Anterior cingulate cortex (tissue), 58 donors: ENCODE results near the gene EVI2A.
"Not testable (repeated sequence)": the region's sequence is repeated elsewhere in the genome, so short reads cannot be mapped to it uniquely, and the experiment has no call there.

Source experiments
- DNase-seq, 58 donors: peaks; one replicate each; lab custom pipeline; 2025; lab: John Stamatoyannopoulos, UW

Gene EVI2A

DNA sequence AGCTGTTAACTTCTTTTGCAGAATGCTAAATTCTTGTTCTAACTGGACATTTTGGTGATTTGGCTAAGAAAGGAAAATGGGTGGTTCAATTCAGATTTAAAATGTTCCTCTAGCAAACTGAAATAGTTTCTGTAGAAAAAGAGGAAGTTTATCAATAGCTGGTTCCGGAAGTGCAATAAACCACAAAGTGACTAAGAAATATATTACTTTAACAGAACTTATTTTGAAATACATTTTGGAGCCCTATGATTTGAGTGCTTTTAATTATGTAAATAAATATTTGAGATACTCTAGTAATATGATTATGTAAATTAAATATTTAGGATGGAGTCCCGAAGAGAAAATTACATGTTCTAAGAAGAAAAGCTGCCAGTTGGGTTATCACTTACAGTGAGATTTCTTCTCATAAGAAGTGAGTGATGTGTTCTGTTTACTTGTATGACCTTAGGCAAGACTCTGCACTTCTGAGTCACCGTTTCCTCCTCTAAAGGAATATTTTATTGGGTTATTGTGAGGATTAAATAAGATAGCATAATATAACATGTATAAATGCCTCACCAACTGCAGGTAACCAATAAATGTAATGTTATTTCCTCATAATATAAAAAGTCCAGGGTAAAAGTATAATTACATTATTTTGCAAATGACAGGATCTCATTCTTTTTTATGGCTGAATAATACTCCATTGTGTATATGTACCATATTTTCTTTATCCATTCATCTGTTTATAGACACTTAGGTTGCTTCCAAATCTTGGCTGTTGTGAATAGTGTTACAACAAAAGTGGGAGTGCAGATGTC lies 7.2 kb downstream of the EVI2A start, which contains the start of gene EVI2B:
Gene EVI2B (minus strand): TSS at position 73 of the 800 bp plus-strand sequence. CDS start 8,445 bp downstream, outside the sequence.
- DNase-seq: no peak

DNA sequence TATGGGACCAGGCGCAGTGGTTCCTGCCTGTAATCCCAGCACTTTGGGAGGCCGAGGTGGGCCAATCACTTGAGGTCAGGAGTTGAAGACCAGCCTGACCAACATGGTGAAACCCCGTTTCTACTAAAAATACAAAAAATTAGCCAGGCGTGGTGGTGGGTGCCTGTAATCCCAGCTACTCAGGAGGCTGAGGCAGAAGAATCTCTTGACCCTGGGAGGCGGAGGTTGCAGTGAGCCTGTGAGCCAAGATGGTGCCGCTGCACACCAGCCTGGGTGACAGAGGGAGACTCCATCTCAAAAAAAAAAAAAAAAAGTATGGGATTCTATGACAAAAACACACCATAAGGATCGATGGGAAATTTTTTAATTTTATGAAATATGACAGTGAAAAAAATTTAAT lies 9.2 kb downstream of the EVI2A start:
- DNase-seq: not testable (repeated sequence)

DNA sequence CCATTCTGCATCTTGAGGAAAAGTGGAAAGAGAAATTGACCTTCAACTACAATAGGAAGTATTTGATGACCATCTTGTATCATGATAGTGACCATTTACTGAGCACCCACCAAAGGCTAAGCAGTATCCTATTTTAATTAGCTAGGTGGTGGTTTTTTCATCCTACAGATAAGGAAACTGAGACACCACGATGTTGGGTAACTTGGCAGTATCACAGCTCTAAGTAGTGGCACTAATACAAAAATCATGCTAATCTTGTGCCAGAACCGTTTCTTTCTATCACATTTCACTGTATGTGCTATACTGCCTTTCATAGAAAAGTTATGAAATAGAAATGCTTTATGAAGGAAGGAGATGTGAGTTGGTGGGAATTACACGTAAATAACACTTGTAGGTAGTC lies 9.9 kb downstream of the EVI2A start:
- DNase-seq: no peak

DNA sequence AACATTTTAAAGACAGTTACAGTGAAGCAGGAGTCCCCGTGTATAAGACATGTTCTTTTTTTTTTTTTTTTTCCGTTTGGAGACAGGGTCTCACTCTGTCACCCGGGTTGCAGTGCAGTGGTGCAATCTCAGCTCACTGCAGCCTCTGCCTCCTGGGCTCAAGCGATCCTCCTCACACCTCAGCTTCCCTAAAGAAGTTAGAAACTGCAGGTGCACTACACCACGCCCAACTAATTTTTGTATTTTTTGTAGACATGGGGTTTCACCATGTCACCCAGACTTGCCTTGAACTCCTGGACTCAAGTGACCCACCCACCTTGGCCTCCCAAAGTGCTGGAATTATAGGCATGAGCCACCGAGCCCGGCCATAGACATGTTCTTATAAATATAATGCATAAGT lies 10.5 kb downstream of the EVI2A start:
- DNase-seq: no peak

DNA sequence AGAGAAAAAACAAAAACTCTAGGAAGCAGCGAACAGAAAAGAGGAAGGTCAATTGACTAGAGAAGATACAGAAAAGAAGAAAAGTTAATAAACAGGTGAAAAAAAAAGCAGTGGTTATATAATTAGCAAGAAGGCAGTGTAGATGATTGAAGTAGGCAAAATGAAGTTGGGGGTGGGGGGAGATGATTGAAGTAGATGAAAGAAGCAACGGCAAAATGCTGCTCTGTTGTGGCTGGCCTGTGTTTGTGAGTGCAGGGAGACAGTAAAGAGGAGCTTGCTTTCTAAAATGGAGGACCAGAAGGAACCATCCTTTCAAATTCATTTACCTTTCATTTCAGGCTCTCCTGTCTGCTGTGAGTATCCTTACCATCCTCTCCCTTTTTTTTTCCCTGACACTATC lies 11.2 kb downstream of the EVI2A start:
- no peak for DNase-seq

DNA sequence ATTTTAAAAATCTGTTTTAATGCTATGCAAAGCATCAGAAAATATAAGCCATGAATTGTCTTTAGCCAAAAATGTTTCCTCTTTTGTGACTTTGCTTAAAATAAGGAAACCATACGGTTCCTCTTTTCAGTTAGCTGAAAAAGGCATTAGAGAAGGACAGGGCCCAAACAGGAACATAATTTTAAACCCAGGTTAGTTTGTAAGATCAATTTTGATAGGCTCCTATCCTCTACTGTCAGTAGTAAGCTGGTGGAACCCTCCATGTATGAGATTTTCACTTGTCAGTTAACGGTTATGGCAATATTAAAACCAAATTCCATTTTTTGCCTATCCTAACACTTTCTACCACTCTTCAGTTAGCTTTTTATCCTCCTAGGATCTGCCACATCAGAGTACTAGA lies 11.9 kb downstream of the EVI2A start:
- DNase-seq: no peak

DNA sequence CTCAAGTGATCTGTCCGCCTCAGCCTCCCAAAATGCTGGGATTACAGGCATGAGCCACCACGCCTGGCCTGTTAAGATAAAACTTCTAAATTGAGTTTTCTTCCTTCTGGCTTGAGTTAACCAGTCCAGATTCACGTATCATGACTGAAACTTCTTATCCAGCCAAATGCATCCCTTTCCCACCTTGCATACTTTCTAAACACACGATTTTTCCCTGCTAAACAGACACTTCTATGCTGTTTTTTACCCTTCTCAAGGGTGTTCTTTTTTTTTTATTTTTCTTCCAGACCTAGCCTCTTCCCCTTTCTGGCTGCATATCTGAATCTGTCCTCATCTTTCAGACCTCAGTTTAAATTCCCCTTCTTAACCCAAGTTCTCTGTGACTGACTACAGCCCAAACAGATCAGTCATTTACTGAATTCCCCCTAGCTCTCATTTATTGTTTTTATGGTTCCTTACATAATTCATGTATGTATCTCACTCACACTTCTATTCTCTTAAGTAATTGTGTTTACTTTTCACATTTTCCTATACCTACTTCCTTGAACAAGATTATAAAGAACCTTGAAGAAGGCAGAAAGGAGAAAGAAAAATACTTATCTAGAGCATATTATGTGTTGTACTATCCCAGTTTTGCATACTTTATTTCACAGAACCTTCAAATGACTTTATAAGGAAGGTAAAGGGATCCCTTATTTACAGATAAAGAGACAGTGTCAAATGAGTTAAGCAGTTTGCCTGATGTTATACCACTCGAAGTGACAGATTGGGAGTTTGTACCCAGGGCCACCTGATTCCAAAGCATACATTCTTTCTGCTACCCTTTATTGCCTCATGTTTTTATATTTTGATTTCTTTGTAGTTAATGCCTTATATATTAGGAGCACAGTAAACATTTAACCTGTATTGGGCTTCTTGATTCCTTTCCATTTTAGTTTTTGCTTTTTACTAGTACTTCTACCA lies 12.8 kb downstream of the EVI2A start:
- DNase-seq: no peak

DNA sequence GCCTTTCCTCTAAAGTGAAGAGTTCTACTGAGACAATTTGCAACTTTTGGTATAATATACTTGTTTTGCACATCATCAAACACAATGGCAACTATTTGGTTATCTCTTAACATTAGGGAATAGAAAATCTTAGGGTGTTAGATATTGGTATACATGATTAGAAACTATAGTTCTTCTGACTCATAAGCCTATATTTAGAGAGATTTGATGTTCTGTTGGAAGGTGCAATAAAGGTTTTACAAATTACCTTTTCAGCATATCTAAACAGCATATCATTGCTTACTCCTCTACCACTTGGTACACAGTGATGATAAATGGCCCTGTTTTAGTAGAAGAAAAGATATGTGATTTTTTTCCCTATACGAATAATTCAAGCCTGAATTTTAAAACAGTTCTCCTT lies 13.8 kb downstream of the EVI2A start:
- DNase-seq: no peak

DNA sequence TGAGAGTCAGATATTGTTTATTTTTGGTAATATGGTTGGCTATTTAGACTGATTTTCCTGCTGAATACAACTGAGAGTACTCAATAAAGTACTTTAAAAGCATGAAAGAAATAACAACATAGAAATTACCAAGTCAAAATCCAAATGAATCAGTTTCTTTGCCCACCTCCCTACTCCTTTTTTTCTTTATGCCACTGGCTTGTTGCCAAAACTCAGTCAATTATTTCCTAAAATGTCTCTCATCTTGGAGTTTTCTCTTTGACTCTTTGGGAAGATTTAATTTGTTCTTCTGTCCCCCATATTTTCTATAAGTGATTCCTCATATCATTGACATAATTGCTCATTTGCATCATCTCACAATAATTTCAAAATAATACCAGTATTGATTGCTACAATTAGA lies 21.8 kb downstream of the EVI2A start:
- DNase-seq: no peak

DNA sequence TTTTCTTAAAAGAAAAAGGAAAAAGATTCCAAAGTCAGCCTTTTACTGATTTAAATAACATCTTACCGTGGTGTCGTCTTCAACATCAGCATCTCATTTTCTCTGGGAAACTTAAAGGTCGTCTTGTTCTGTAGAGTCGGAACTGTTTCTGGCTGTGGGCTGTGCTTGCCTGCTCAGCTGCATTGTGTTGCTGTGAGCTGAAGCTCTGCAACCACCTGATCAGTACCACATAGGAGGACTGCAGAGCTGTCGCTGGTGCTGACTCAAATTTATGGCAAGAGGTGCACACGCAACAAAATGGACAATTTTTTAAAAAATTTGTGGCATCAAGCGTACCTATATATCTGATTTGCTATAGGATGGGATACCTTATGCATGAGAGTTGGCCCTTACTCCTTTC lies 24.3 kb downstream of the EVI2A start, which contains the start of gene OMG:
Gene OMG (minus strand): TSS at position 150 of the 400 bp plus-strand sequence. CDS start 908 bp downstream, outside the sequence.
- DNase-seq: peak in 52 of 58 donors; percentile 25 to 87 (median 64)

DNA sequence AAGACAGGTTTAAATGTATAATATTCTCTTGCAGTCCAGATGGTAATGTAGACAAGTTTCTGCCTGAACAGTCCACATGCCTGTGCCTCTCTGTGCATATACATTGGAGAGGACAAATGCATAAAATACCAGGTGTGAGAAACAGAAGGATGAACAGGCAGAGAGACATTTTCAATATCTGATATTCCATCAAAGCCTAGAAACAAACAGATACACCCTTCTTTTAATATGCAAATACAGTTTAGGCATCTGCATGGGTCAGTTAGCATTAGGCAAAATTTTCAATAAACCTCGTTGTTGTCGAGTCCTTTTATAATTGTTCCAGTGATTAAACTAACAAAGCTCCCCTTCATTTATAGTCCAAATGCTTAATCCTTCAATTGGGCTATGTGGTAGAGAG lies 25.3 kb downstream of the EVI2A start:
- DNase-seq: peak in 4 of 58 donors; percentile 2 to 72 (median 12)

DNA sequence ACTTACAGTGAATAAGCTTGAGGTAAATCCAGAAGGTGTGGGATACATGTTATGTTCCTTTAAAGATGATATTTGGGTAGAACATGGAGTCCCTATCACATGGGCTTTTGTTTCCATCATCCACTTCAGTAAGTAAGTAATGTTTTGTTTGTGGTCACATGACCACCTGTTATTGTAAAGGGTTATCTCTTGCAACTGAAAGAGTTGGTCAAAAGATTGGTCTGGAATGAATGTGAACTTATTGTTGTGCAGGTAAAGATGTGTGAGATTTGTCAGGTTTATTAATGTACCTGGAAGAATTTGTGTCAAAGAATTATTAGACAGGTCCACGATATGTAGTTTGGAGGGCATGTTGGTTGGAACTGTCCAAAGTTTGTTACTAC lies 25.9 kb downstream of the EVI2A start:
- no peak for DNase-seq

DNA sequence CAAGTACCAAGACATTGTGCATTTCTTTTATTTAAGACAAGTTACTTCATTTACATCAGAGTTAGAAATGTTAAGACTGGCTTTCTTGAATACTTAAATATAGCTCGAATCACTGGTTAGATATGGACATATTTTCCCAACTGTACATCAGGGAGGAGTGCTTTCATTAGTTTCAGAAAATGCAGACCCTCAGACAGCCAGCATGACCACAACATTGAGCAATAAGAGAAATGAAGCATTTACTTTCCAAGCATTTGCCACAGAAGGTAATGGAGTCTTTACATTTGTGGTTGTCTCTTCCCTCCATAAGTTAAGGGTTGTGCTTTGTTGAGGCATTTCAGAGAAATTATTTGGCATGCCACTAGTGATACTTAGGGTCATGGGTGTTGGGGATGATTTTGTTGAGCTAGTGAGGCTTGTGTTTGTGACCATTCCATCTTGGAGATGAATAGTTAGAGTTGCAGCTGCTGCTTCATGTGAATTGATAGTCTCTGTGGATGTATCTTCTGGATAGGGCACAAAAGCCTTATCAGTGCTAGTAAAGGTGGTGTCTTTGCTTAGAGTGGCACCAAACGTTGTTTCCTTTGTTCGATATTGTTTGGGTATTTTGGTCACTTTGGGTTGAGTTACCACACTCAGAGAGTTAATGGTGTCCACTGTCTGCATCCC lies 26.5 kb downstream of the EVI2A start:
- DNase-seq: peak in 2 of 58 donors; percentile 0 to 2

DNA sequence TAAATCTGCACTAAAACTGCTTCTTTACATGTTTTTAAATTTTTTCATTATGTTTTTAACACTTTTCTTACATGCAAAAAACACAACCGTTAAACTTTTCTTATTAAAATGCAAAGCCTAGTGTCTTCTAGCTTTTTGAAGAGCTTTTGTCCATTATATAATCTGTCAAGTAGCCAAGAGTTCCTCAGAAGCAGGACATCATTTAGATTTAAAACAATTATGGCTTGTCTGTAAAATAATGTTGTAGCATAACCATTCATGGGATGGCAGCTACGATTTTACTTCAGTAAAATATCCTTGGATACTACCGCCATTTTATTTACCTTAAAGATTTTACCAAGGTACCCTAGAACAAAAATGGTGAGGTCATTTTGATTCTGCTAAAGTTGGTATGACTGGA lies 27.2 kb downstream of the EVI2A start:
- no peak for DNase-seq

DNA sequence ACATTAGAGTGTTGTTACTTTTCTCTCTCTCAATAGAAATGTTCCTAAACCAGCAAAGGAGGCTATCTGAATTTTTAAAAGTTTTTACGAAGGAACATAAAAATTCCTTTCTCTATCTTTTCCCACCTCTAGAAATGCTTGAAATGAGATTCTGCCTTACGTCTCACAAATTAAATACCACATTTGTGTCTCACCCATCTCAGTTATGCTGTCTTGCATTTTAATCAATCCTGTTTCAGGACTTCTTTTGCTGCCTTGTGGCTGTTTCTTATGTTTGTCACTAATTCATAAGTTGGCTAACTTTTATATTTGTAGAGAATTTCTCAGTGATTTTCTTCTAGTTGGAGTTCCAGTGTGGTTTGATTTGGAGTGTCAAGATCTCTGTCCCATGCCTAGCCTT lies 27.8 kb downstream of the EVI2A start:
- no peak for DNase-seq

DNA sequence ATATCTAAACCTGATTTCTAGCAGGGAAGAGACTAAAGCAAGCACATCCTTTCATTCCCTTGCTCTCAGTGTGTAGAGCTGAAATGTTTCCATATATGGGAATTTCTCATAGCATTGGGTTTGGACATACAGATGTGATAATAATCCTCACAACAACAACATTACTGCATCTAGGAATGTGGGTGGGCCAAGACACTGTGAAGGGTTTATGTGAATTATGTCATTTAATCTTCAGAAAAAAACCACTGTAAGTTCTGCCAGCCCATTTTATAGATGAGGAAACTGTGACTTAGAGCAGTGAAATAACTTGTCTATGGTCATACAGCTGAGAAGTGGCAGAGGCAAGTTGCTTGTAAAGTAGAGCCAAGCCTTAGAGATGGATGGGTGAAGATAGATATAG lies 29.6 kb downstream of the EVI2A start:
- no peak for DNase-seq

DNA sequence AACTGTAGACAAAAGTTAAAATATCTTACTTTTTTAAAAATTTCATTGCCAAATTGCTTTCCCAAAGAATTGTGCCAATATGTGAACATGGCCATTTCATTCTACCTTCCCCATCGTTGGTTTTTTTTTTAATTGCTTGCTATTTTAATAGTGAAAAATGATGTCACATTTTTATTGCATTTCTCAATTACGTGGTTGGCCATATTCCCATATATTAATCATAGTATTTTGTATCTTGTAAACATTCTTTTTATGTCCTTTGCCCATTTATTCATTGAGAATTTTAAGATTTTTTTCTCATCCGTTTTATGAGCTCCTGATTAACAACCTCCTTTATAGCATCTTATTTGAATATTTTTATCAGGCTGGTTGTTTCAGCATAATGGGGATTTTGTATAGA lies 31.6 kb downstream of the EVI2A start:
- no peak for DNase-seq

DNA sequence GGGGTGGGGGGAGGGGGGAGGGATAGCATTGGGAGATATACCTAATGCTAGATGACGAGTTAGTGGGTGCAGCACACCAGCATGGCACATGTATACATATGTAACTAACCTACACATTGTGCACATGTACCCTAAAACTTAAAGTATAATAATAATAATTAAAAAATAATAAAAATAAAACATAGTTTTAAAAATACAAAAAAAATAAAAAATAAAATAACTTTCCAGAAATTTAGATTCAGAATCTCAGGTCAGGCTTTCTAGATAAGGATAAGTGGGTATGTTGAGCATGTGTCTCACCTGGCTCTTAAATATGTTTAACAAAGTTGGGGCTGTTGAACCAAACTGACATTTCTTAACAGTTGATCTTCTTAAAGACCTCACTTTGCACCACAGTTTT lies 33.5 kb downstream of the EVI2A start:
- DNase-seq: not testable (repeated sequence)

DNA sequence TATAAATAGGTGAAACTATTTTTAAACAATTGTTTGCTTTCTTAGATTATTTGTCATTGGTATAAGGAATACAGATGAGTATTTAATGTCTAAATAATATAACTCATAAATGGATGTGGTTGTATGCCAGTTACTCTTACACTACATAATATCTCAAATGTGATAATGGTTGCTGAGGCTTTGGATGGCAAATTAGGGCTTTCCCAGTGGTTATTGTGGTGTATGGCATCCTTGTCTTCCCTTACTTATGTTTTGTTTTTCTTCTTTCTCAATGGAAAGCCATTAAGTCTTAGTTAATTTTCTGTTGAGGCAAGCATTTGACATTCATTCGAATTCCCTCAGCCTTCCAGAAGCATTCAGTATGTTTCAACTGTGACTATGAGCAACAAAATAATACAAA lies 34.8 kb downstream of the EVI2A start:
- DNase-seq: no peak

DNA sequence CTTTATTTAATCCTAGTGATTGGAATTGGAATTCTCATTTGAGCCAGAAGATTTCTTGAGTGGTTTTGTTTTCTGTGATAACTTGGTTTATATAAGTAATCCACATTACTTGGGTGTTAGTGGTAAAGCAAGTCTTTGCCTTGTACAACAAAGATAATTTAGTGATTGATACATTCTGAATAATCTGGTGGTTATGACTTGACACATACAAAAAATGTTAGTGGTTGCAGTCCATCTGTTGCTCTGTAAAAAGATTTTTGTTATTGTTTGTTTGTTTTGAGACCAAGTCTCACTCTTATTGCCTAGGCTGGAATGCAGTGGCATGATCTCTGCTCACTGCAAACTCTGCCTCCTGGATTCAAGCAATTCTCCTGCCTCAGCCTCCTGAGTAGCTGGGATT lies 37.6 kb downstream of the EVI2A start:
- no peak for DNase-seq

DNA sequence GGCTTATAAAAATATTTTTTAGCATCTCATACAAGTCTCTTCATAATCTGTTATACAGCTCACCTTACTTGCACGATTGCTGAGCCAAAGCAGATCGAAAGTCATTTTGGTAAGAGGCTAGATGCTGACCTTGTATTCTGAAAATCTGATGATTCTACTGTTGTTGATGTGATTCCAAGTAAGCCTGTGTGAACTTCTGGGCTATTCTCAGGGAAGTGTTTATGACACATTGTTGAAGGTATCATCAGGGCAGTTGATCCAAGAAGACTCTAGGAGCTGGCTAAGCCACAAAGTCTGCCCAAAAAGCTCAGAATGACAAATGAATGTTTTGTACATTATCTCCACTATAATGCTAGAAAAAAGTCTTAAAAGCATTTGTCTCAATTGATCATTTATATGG lies 40.4 kb downstream of the EVI2A start:
- DNase-seq: no peak
